SH-SY5Y (cell line): ENCODE measurements around the gene HPGDS.

ENCODE experiments used
- GATA2 ChIP-seq: IDR thresholded peaks from 2 replicates; pipeline ENCODE4 v1.6.1; 2011; ENCODE audit warnings: mild to moderate bottlenecking, low read depth, low read length
- GATA3 ChIP-seq: IDR thresholded peaks from 2 replicates; pipeline ENCODE4 v1.6.1; 2011; ENCODE audit warnings: low read depth, mild to moderate bottlenecking, low read length, moderate library complexity

The HPGDS gene

GRCh38 chr4:94344457-94344856, 1.8 kb upstream of the HPGDS start:
- no peak for TF ChIP-seq GATA2
- TF ChIP-seq GATA3, result no peak

DNA sequence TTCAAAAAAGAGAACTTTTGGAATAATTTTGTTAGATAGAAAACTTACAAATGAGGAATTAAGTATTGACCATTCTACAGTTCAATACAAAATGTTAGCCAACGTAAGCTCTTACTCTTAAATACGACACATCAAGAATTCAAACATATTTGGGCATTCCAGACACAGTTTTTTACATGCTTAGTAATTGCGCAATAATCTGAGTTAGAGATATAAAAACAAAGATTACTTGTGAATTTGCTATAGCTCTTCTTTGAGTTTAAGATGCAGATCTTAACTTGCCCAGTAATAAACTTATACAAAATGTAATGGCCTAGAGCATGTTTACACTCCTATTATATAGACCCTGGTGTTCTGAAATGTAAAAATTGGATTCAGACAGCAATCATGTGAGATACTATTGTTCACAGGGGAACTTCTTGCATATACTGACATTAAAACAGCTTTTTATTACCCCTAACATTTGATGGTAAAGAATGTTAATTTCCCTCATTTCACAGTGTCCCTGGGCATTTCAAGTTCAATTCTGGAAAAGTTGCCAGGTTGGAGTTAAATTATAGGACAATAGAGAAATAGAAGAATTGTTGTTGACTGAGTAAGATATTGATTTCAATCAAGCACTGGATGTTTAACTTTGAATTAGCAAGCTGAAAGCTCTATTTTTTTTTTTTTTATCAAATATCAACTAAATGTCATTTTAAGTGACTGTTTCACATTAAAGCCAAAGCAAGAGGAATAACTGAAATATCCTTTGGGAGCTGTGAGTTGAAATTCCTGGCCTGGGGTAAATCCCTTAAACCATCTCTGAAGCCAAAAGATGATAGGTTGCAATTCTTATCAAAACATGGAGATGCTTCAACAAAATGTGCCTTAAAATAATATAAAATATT, 910 bp downstream of the HPGDS start:
- TF ChIP-seq GATA3, result no peak

GRCh38 chr4:94339779-94340178, 2.9 kb downstream of the HPGDS start:
- no peak for TF ChIP-seq GATA2
- TF ChIP-seq GATA3, result no peak

DNA sequence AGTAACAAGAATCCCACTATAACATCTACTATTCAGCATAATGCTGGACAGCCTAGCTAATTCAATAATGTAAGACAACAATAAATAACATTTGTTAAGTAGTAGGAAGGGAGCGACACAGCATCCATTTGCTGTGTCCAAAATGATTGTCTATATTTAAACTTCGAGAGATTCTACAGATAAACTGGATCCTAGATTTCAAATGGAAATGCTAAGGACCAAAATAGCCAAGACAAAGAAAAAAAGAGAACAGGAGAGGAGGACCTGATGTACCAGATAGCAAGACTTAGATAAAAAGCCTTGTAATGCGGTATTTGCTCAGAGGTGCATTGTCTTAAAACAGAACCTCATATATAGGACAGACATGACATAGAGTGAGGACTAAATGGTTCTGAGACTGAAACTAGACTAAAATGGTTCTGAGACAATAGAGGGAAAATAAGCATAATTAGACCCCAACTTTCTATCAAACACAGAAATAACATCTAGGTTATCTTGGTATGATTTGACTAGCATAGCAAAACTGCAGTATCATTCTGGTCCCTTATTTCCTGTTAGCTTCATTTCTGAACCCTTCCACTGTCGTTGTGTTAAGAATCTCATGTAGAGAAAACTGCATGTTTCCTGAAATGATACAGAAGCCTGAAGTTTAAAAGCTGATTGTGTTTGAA, 3.8 kb downstream of the HPGDS start:
- no peak for TF ChIP-seq GATA2

GRCh38 chr4:94336303-94336702, 6.3 kb downstream of the HPGDS start:
- no peak for TF ChIP-seq GATA3
- no peak for TF ChIP-seq GATA2

- TF ChIP-seq GATA2 (no peak), GATA3 (no peak)
These were observed 7.7 kb downstream of the HPGDS start for GRCh38 chr4:94334962-94335361.

DNA sequence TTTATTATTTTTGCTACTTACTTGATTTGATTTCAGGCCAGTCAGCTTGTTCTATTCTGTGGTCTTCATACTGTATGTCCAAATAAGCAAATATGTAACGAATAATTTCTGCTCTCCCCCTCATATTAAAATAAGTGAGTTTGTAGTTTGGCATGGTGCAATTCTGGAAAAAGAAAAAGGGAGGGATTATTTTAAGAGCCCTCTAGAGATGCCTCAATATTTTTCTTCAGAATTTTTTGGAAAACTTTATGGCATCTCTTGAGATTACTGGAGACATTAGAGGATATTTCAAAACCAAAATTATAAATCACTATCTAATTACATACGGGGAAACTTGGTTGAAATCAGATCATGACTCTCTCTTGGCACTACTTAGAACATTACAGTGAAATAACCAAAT, 8.2 kb downstream of the HPGDS start:
- TF ChIP-seq GATA2, result no peak
- TF ChIP-seq GATA3, result no peak

DNA sequence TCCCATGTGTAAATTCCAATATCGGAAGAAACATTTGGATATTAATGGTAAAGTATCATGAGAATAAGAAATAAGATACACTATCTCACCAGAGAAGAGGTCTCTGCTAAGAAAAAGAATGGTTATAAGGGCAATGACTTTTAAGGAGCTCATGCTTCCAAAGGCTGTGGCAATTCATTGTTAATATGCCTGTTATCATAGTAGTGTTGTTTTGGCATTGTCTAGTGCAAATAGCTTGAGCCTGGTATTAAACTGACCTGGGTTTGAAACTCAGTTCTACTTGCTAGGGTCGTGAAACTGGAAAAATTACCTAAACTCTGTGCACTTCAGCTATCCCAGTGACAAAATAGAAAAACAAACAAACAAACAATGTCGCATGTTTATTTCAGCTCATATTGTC, 8.8 kb downstream of the HPGDS start:
- TF ChIP-seq GATA2, result no peak

DNA sequence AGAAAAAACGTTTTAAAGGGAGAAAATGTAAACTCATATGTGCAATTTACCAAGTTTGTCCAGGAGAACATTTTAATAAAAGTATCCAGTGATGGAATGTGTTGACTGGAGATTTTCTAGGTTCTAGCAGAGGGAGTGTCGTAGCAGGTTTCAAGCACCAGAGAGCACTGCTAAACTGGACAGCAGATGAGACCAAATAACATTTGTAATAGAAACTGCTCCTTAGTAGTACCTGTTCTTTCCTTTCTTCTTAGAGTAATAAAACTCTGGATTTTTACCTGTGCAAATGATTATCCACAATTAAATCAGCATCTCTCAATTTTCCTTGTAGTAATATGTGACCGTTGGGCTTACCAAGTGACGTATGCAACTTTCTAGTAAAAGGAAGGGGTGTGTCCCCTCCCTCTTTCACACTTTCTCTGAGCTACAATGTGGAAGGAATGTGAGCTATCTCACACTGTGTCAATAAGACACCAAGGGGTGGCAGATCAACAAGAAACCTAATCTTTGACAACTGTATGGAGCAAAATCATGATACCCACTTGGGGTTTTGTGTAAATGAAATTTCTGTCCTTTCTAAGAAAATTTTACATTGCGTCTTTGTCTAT, 9.5 kb downstream of the HPGDS start:
- TF ChIP-seq GATA2 (no peak), GATA3 (no peak)

GRCh38 chr4:94329933-94330332, 12.7 kb downstream of the HPGDS start:
- TF ChIP-seq GATA2 (no peak), GATA3 (no peak)

GRCh38 chr4:94325835-94326234, 16.8 kb downstream of the HPGDS start:
- TF ChIP-seq GATA3 (no peak), GATA2 (no peak)

GRCh38 chr4:94307231-94307871, 35.3 kb downstream of the HPGDS start:
- TF ChIP-seq GATA2 (no peak), GATA3 (no peak)

GRCh38 chr4:94306713-94307112, 35.9 kb downstream of the HPGDS start:
- TF ChIP-seq GATA3, result no peak
- TF ChIP-seq GATA2, result no peak

DNA sequence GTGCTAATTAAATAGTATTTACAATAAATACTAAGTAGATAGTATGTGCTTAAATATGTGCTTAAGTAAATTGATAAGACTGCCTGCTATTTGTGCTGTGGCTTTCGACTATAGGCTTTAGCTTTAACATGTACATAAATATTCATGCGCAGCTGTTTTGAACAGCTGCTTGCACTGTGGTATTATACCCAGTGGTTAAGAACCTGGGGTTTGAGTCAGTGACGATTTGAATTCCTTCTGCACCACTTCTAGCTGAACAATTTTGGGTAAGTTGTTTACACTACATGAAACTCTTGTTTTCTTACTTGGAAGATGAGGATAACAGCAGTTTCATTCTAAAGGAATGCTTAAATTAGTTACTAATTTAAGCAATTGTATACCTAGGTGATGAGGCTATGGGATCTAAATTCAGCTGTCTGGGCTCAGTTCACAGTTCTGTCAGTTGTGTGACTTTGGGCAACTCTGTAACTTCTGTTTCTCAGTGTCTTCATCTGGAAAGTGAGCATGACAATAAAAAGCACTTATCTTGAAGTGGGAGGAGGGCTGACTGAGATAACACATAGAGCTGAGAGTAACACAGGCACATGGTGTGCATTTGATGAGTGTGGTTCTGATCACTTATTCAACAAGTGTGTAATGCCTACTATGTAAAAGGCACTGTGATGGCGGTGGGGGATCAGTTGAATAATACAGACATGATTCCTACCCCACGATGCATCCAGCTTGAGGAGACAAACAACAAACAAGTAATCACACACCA, 37.0 kb downstream of the HPGDS start:
- TF ChIP-seq GATA2, result no peak
- TF ChIP-seq GATA3, result no peak
